C4-2B (cell line): ENCODE data around the gene MAN1A1.

Source experiments
- ZFX ChIP-seq: fragments of 450-650 bp; IDR thresholded peaks from 2 replicates; pipeline ENCODE4 v1.6.1; 2017
- TF ChIP-seq, protein P1 (sequence below): fragments of 450-650 bp; conservative IDR thresholded peaks from 2 replicates; pipeline ENCODE4 v1.5.1; 2017; ENCODE audit warnings: mild to moderate bottlenecking

DNA sequence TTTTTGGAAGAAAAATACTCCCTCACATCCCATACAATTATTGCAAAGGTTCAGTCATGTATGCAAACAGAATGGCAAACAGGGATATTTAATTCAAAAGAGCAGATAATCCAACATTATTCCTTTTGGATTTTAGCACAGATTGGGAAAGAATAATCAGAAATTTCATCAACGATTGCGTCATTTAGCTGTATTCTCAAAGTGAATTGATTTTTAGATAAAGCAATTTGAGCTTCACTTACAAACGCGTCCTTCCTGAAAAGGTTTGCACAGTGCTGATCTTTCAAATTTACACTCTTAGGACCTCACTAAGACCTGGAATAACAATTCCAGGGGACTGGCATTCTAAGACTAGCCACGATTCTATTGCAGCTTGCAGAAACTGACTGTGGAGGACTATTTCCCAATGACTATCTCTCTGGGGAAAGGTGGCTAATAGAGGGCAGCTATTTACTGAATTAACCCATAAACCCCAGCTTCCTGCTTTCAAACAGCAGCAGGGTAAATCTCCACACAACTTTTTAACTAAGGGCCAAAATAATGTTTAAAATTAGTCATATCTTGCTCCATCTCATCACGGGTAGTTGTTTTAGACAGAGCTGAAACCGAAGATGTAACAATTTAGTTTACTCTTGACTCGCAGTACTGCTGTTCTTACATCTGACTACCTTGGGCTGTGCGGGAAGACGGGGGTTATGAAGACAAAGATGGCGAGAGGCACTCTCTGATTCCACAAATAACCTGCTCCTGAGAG is 139.9 kb downstream of the MAN1A1 start:
- TF ChIP-seq, protein P1, sequence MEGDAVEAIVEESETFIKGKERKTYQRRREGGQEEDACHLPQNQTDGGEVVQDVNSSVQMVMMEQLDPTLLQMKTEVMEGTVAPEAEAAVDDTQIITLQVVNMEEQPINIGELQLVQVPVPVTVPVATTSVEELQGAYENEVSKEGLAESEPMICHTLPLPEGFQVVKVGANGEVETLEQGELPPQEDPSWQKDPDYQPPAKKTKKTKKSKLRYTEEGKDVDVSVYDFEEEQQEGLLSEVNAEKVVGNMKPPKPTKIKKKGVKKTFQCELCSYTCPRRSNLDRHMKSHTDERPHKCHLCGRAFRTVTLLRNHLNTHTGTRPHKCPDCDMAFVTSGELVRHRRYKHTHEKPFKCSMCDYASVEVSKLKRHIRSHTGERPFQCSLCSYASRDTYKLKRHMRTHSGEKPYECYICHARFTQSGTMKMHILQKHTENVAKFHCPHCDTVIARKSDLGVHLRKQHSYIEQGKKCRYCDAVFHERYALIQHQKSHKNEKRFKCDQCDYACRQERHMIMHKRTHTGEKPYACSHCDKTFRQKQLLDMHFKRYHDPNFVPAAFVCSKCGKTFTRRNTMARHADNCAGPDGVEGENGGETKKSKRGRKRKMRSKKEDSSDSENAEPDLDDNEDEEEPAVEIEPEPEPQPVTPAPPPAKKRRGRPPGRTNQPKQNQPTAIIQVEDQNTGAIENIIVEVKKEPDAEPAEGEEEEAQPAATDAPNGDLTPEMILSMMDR, result no peak
- TF ChIP-seq ZFX, result no peak
